Thyroid gland (tissue), 4 donors: Measurements from ENCODE around the gene TSNAX.
A peak's percentile ranks its signal among the peaks of the same experiment; 100 is the strongest.

Source experiments
- POLR2A ChIP-seq, 2 donors: fragments of 450-650 bp; IDR thresholded peaks; one replicate each; pipeline ENCODE4 v1.6.1; 2017; ENCODE audit warnings: antibody characterized with exemption in 2 of 2, mild to moderate bottlenecking in 2 of 2, moderate library complexity in 1 of 2
- TF ChIP-seq, protein P1 (sequence below), 6 experiments: fragments of 200-600 bp in 3 of 6; fragments of 450-650 bp in 3 of 6; sonication (generic) in 3 of 6; IDR thresholded peaks; one replicate each; pipeline ENCODE4 v1.5.1; 2016 to 2019; ENCODE audit warnings: antibody characterized with exemption in 6 of 6, mild to moderate bottlenecking in 2 of 6, inconsistent platforms in 1 of 6, moderate library complexity in 1 of 6

DNA sequence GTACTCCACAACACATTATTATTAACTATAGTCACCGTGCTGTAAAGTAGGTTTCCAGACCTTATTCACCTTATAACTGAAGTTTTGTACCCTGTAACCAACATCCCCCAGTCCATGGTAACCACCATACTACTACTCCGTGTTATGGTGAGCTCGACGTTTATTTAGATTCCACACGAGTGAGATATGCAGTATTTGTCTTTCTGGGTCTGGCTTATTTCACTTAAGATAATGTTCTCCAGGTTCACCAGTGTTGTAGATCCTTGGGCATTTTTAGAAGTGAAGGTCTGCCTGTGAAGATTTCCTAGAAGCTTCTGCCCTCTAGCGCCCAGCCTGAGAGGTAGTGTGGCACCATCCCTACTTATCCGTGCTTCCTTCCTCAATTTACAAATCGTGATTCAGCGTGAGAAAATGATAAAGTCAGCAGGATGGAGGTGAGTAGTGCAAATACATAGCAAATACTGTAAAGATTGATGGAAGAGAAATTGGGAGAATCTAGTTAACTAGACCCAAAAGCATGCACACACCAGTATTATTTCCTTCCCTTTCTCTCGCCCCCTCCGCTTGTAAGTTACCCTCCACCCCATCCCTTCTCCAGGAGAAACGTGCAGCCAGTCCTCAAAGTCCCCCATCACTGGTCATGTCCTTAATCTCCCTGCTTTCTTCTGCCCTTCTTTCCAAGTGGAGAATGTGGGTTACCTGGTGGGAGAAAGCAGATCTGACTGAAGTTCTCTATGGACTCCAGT is 62.2 kb downstream of the TSNAX start:
- TF ChIP-seq POLR2A (IDR thresholded peaks at IDR 0.05) = no peak
- TF ChIP-seq, protein P1, sequence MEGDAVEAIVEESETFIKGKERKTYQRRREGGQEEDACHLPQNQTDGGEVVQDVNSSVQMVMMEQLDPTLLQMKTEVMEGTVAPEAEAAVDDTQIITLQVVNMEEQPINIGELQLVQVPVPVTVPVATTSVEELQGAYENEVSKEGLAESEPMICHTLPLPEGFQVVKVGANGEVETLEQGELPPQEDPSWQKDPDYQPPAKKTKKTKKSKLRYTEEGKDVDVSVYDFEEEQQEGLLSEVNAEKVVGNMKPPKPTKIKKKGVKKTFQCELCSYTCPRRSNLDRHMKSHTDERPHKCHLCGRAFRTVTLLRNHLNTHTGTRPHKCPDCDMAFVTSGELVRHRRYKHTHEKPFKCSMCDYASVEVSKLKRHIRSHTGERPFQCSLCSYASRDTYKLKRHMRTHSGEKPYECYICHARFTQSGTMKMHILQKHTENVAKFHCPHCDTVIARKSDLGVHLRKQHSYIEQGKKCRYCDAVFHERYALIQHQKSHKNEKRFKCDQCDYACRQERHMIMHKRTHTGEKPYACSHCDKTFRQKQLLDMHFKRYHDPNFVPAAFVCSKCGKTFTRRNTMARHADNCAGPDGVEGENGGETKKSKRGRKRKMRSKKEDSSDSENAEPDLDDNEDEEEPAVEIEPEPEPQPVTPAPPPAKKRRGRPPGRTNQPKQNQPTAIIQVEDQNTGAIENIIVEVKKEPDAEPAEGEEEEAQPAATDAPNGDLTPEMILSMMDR (IDR thresholded peaks at IDR 0.05) = peak; percentile 27 to 67 (median 50)
